Measurements from ENCODE around the gene CMTM6. TPM values are rescaled to one million over a fixed set of nuclear protein-coding genes. Genes with fewer than 3 reads are reported as not detected.
"Not testable (repeated sequence)": the region's sequence is repeated elsewhere in the genome, so short reads cannot be mapped to it uniquely, and the experiment has no call there.

Gene CMTM6
- total RNA-seq, 1 donor from 2014 or later = 54.0 TPM

GRCh38 chr3:32480604-32481003, 22.0 kb downstream of the CMTM6 start:
- no peaks in the 10 kb centered on the region for H3K9me3 Mint-ChIP-seq (ENCODE audit: low read depth)

GRCh38 chr3:32474201-32474600, 28.5 kb downstream of the CMTM6 start:
- H3K4me1 Mint-ChIP-seq (ENCODE audit: low read depth) = peaks cover 15% of the 10 kb centered on the region
- DNase-seq (ENCODE audit: low spot score) = no peak
- no peak overlapping the region for H3K4me3 Mint-ChIP-seq (ENCODE audit: unreplicated experiment)
- no peaks in the 10 kb centered on the region for H3K9me3 Mint-ChIP-seq (ENCODE audit: low read depth)
- TF ChIP-seq CTCF (IDR thresholded peaks at IDR 0.05) = no peak
- no peaks in the 10 kb centered on the region for H3K27me3 Mint-ChIP-seq (ENCODE audit: low read depth)
- peaks cover 6% of the 10 kb centered on the region for H3K36me3 Mint-ChIP-seq (ENCODE audit: low read depth)
- H3K27ac Mint-ChIP-seq (ENCODE audit: unreplicated experiment) = no peak overlapping the region

More at GRCh38 chr3:32480604-32481003, 22.0 kb downstream of the CMTM6 start:
- H3K4me3 Mint-ChIP-seq (ENCODE audit: unreplicated experiment) = no peak overlapping the region
- H3K4me1 Mint-ChIP-seq (ENCODE audit: low read depth) = peaks cover 8% of the 10 kb centered on the region
- no peak overlapping the region for H3K27ac Mint-ChIP-seq (ENCODE audit: unreplicated experiment)
- no peak for DNase-seq (ENCODE audit: low spot score)
- H3K27me3 Mint-ChIP-seq (ENCODE audit: low read depth) = no peaks in the 10 kb centered on the region
- TF ChIP-seq CTCF (IDR thresholded peaks at IDR 0.05) = no peak
- peaks cover 20% of the 10 kb centered on the region for H3K36me3 Mint-ChIP-seq (ENCODE audit: low read depth)

GRCh38 chr3:32472151-32472550, 30.5 kb downstream of the CMTM6 start:
- not testable (repeated sequence) for H3K9me3 Mint-ChIP-seq (ENCODE audit: low read depth); H3K36me3 Mint-ChIP-seq (ENCODE audit: low read depth); H3K27ac Mint-ChIP-seq (ENCODE audit: unreplicated experiment); H3K4me3 Mint-ChIP-seq (ENCODE audit: unreplicated experiment); H3K27me3 Mint-ChIP-seq (ENCODE audit: low read depth); DNase-seq (ENCODE audit: low spot score)
- H3K4me1 Mint-ChIP-seq (ENCODE audit: low read depth) = peaks cover 23% of the 10 kb centered on the region

GRCh38 chr3:32471246-32471645, 31.4 kb downstream of the CMTM6 start:
- H3K27ac Mint-ChIP-seq (ENCODE audit: unreplicated experiment) = no peak overlapping the region

GRCh38 chr3:32470362-32470761, 32.3 kb downstream of the CMTM6 start:
- H3K36me3 Mint-ChIP-seq (ENCODE audit: low read depth) = peaks cover 2% of the 10 kb centered on the region
- H3K4me1 Mint-ChIP-seq (ENCODE audit: low read depth) = peaks cover 23% of the 10 kb centered on the region
- no peak overlapping the region for H3K4me3 Mint-ChIP-seq (ENCODE audit: unreplicated experiment)
- no peak for DNase-seq (ENCODE audit: low spot score)
- no peak overlapping the region for H3K27ac Mint-ChIP-seq (ENCODE audit: unreplicated experiment)
- H3K9me3 Mint-ChIP-seq (ENCODE audit: low read depth) = no peaks in the 10 kb centered on the region
- no peaks in the 10 kb centered on the region for H3K27me3 Mint-ChIP-seq (ENCODE audit: low read depth)
- no peak for TF ChIP-seq CTCF (IDR thresholded peaks at IDR 0.05)

More at GRCh38 chr3:32471246-32471645, 31.4 kb downstream of the CMTM6 start:
- Mint-ChIP-seq H3K9me3 (ENCODE audit: low read depth) (no peaks in the 10 kb centered on the region), H3K27me3 (ENCODE audit: low read depth) (no peaks in the 10 kb centered on the region), H3K4me3 (ENCODE audit: unreplicated experiment) (no peak overlapping the region), H3K36me3 (ENCODE audit: low read depth) (peaks cover 2% of the 10 kb centered on the region), H3K4me1 (ENCODE audit: low read depth) (peaks cover 23% of the 10 kb centered on the region)
- TF ChIP-seq CTCF (IDR thresholded peaks at IDR 0.05) = no peak
- no peak for DNase-seq (ENCODE audit: low spot score)

GRCh38 chr3:32469151-32469874, 33.3 kb downstream of the CMTM6 start:
- Mint-ChIP-seq H3K36me3 (ENCODE audit: low read depth) (peaks cover 5% of the 10 kb centered on the region), H3K27me3 (ENCODE audit: low read depth) (no peaks in the 10 kb centered on the region), H3K9me3 (ENCODE audit: low read depth) (no peaks in the 10 kb centered on the region), H3K27ac (ENCODE audit: unreplicated experiment) (no peak overlapping the region), H3K4me1 (ENCODE audit: low read depth) (peaks cover 23% of the 10 kb centered on the region), H3K4me3 (ENCODE audit: unreplicated experiment) (no peak overlapping the region)
- TF ChIP-seq CTCF (IDR thresholded peaks at IDR 0.05) = no peak
- no peak for DNase-seq (ENCODE audit: low spot score)
